CD4-positive, alpha-beta T cell treated with Interleukin-15 for 1 hour (primary cell): Measurements from ENCODE around the gene MRPS10.
"Not testable (repeated sequence)": the region's sequence is repeated elsewhere in the genome, so short reads cannot be mapped to it uniquely, and the experiment has no call there.

Experiments used
- DNase-seq: peaks from one replicate; pipeline ENCODE4 v3.0.0-alpha.2; 2020

The MRPS10 gene

GRCh38 chr6:42173101-42173500, 44.6 kb downstream of the MRPS10 start, which contains the start of gene GUCA1A:
Gene GUCA1A, plus strand, starts transcription at chr6:42173364. Its CDS starts 250 bp downstream, at chr6:42173614.
- DNase-seq, result no peak

- no peak for DNase-seq
These were observed 45.7 kb downstream of the MRPS10 start for GRCh38 chr6:42171813-42172581.

- not testable (repeated sequence) for DNase-seq
These were observed 47.9 kb downstream of the MRPS10 start for GRCh38 chr6:42169780-42170179.

GRCh38 chr6:42168650-42169049, 49.0 kb downstream of the MRPS10 start:
- DNase-seq, result no peak

GRCh38 chr6:42166444-42167141, 51.1 kb downstream of the MRPS10 start:
- peak; percentile 62 for DNase-seq

- no peak for DNase-seq
These were observed 52.6 kb downstream of the MRPS10 start for GRCh38 chr6:42165016-42165415.

GRCh38 chr6:42163981-42164380, 53.7 kb downstream of the MRPS10 start:
- DNase-seq, result no peak

- no peak for DNase-seq
These were observed 54.8 kb downstream of the MRPS10 start for GRCh38 chr6:42162812-42163211.

- DNase-seq, result no peak
These were observed 55.3 kb downstream of the MRPS10 start for GRCh38 chr6:42162384-42162783.

- DNase-seq, result no peak
These were observed 58.1 kb downstream of the MRPS10 start for GRCh38 chr6:42159431-42160024.

GRCh38 chr6:42158631-42159030, 59.0 kb downstream of the MRPS10 start:
- no peak for DNase-seq

- no peak for DNase-seq
These were observed 59.6 kb downstream of the MRPS10 start for GRCh38 chr6:42158011-42158410.
